HG03520 (cell line): ENCODE measurements around the gene ZBTB7C.

Source experiments
- ATAC-seq: cut with Tn5 transposase; IDR thresholded peaks from one replicate; pipeline ENCODE4 v1.9.1; 2021; ENCODE audit warnings: mild to moderate bottlenecking, moderate library complexity; ENCODE audit not compliant: unreplicated experiment

ZBTB7C gene

DNA sequence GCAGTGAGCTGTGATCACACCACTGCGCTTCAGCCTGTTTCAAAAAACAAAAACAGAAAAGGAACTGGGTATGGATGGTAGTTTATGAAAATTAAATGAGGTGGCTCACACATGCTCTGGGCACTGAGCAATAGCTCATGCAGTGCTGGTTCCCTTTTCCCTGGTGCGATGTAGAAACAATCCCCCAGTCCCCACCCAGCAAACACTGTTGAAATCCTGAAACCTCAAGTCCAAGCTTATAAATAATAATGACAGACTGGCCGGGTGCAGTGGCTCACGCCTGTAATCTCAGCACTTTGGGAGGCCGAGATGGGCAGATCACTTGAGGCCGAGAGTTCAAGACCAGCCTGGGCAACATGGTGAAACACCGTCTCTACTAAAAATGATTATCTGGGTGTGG is 423.3 kb downstream of the ZBTB7C start:
- no peak for ATAC-seq

GRCh38 chr18:47984991-47985390 is 424.2 kb downstream of the ZBTB7C start:
- ATAC-seq = no peak

GRCh38 chr18:47983946-47984345 is 425.2 kb downstream of the ZBTB7C start:
- ATAC-seq = no peak

- no peak for ATAC-seq
Measured at GRCh38 chr18:47983055-47983454, 426.1 kb downstream of the ZBTB7C start.

DNA sequence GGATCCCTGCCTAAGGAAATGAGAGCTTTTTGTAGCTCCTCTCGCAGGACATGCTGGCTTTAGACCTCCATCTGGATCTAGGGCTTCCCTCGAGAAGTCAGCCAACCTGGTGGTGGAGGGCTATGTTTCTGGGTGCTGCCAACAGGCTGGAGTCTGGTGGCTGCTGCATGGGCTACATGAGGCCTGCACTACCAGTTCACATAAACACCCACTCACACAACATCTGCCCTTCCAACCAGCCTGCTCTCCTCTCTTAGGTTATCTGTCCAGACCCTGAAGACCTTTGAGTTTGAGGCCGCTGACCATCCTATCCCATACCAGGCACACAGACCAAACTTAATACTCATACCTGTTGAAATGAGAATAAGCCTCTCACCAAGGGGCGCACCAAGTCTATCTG is 427.4 kb downstream of the ZBTB7C start:
- ATAC-seq = no peak

GRCh38 chr18:47981320-47981719 is 427.9 kb downstream of the ZBTB7C start:
- ATAC-seq = no peak

DNA sequence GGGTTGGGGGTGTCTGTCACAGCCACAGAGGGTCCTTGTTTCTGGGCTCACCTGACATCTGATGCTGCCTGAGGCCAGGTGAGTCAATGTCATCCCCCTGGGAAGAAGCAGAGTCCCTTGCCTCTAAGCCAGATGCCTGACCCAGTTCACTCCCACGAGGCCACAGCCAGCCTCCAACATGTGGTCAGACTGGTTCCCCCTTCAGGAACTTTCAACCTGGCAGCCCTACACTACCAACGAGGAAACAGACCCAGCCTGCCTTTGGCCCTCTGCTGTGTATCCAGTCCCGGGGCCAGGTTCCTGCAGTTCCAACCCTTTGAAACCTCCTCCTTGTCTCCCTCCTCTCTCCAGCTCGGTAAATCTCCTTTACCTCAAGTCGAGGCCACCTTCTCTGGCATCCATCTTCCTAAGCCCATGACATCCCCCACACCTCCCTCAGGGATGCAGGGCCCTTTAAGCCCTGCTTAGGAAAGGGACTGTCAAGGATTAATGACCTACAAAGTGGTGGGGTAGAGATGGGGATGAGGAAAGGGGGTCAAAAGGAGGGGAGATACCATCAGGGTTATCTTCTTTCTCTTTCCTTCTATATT is 429.5 kb downstream of the ZBTB7C start:
- no peak for ATAC-seq

DNA sequence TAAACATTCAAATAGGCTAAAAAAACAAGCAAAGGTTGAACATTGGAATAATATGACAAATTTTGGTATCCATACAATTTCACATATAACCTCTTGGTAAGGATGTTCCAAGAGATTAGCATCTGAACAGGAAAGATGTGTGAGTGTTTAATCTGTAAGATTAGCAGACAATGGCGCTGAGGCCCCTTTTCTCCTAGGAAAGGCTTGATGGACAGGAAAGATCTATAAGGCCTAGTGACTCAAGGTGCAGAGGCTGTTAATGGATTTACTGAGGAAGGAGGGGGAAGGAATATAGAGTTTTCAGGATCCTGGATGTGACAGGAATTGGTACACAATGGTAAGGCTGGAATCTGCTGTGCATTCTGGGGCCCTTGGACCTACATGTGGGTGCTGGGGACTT is 430.6 kb downstream of the ZBTB7C start:
- ATAC-seq = no peak

DNA sequence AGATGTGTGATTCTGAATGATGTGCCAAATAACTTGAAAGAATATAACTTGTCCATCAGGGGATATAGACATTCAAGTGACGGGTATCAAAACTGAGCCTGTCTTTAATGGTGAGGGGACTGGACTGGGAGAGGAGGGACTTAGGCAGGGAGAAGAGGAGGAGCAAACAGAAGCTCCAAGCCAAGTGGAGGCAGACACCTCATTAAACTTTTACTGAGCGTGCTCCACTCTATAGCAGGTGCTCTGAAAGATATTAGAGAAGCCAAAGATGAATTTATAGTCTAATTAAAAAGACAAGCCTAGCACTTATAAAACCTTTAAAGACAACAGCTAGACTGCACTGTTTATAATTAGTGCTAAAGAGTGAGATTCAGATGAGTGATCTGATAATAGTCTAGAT is 431.0 kb downstream of the ZBTB7C start:
- no peak for ATAC-seq
